Renal cortex interstitium (tissue), 11 donors: ENCODE measurements around the gene ARHGEF28. TPM values are rescaled to one million over a fixed set of nuclear protein-coding genes. Genes with fewer than 3 reads are reported as not detected.

ENCODE experiments used
- DNase-seq, 11 donors: peaks; one replicate each; pipeline ENCODE4 v3.0.0-alpha.2; 2013; ENCODE audit warnings: low read depth in 9 of 11, low spot score in 4 of 11; ENCODE audit errors: extremely low read depth in 1 of 11
- polyA plus RNA-seq, 3 donors: library from polyadenylated mRNA; unstranded; fragments of 120-200 nt; gene quantifications; one replicate each; pipeline ENCODE4 v1.2.1, GENCODE V29; 2013; ENCODE audit not compliant: insufficient read length in 3 of 3

Gene ARHGEF28
- polyA plus RNA-seq, 3 donors = 40.8 to 70.9 (median 52.7) TPM

- DNase-seq = no peak
Measured at GRCh38 chr5:73716284-73716808, 90.3 kb downstream of the ARHGEF28 start.

- no peak for DNase-seq
Measured at GRCh38 chr5:73718762-73719161, 92.8 kb downstream of the ARHGEF28 start.

DNA sequence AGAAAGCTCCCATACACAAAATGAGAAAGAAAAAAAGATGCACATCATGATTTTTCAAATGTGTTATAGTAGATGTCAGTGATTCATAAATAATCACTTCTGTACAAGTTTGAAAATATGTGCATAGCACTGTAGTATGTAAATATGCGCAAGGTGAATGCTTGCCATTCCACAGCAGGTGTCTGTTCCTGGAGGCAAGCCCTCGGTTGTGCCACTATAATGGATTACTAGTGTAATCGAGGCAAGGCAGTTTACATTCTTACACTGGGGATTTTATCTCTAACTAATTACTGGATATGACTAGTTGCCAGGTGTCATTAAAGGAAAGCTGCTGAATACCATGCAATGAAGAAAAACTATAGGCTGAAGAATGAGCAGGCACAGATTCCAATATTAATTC, 93.6 kb downstream of the ARHGEF28 start:
- no peak for DNase-seq

GRCh38 chr5:73722231-73722630, 96.2 kb downstream of the ARHGEF28 start:
- peak in 4 of 11 donors; percentile 15 to 41 (median 18) for DNase-seq

GRCh38 chr5:73726071-73726470, 100.1 kb downstream of the ARHGEF28 start:
- DNase-seq = no peak

GRCh38 chr5:73726606-73727231, 100.7 kb downstream of the ARHGEF28 start:
- DNase-seq = no peak

GRCh38 chr5:73727470-73727869, 101.5 kb downstream of the ARHGEF28 start:
- DNase-seq = no peak

DNA sequence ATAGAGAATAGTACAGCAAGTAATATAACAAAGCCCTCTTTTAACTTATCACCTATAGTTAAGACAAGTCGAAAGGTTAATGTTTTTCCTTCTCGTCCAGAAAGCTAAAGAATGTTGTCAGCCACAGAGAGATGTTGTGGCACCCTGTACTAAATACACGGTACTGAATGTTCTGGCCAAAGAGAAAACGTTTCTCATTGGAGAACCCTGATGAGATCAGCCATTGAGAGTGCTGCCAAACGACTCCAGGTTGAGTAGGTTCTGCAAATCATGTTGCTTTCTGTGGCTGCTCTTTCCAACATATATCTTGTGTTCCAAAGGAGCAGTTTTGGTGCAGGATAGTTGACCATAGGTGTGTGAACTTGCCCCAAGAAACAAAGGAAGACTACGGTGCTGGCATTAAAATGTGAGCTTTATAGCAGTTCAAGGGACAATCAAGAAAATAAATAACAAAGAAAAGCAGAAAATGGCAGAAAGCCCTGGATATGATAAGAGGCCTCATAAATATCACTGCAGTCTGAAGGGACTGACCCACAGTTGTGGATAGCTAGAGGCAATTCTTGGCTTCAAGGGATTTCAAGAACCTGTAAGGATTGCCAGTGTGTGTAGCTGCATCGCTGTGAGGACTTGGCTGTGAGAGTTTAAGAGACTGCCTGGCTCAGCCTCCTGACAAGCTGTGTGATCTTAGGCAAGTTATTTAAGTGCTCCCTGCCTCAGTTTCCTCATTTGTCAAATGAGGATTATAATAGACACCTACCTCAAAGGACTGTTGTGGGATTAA, 102.7 kb downstream of the ARHGEF28 start:
- DNase-seq = no peak

GRCh38 chr5:73729329-73729728, 103.3 kb downstream of the ARHGEF28 start:
- no peak for DNase-seq

DNA sequence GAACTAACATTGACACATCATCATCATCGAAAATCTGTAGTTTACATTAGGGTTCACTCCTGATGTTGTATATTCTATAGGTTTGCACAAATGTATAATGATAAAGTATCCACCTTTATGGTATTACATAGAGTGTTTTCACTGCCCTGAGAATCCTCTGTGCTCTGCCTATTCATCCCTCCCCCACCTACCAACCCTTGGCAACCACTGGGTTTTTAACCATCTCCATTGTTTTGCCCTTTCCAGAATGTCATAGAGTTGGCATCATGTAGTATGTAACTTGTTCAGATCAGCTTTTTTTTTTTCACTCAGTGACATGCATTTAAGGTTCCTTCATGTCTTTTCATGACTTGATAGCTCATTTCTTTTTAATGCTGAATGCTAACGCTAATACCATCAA, 106.0 kb downstream of the ARHGEF28 start:
- no peak for DNase-seq

DNA sequence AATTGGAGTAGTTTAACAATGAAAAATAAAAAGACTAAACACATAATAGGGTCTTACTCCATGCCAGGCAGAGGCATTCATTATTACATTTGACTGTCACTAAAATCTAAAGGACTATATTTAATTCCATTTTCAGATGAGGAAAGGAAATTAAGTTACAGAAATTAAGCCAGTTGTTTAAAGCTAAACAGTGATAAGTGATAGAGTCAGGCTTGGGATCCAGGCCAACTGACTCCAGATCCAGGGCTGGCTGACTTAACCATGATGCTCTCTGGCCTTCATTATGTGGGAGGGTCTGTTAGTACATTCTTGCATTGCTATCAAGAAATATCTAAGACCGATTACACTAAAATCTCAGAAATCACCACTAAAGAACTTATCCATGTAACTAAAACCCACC, 107.2 kb downstream of the ARHGEF28 start:
- no peak for DNase-seq

DNA sequence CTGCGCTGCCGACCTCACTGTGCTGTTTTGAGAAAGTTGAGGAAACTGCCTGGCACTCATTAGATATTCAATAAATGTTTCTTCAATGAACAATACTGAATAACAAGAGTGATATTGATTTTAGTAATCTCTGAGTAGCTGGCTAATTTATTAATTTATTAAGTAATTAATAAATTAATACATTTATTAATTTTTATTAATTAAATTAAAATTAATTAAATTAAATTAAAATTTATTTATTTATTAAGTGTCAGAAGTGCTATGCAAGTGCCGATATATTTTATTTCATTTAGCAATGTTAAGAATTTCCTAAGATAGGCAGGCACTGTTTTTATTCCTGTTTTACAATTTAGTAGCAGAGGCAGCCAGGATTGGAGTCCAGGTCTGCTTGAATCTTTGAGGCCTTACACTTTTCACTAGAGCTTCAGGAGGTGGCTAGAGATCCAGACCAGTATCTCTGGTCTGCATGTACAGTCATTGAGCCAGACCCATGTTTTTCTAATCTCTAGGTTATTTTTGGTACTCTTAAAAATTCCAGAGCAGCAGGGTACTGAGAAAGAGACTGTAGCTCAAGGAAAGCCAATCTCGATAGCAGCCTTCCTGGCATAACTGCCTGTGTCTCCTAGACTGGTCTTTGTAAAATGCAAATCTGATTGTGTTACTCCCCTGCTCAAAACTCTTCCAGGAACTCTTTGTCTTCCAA, 109.2 kb downstream of the ARHGEF28 start:
- no peak for DNase-seq

DNA sequence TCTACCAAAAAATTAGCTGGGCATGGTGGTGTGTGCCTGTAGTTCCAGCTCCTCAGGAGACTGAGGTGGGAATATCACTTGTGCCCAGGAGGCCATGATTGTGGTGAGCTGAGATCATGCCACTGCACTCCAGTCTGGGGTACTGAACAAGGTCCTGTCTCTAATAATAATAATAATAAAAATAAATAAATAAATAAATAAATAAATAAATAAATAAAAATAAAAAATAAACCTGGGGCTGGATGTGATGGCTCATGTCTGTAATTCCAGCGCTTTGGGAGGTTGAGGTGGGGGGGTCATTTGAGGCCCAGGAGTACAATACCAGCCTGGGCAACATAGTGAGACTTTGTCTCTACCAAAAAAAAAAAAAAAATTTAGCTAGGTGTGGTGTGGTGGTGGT, 113.7 kb downstream of the ARHGEF28 start:
- no peak for DNase-seq

DNA sequence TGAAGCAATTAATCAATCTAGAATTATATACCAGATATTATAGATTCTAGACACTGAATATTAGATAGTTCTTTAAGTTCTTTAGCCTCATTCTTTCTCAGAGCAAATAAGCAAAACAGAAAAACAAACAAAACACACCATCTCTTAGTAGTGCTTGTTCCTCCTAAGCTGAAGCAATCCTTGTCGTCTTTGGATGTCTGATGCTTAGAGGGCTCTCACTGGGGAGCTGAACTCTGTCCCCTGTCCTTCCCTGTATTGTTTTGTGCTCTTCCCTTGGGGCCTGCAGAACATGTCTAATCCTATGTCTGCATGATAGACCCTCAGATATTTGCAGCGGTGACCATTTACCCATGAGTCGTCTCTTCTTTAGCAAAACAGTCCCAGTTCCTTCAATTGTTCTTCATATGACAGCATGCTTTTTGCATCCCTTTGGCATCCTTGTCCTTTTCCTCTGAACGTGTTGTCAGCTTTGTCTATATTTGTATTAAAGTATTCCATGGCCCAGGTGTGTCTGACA, 114.3 kb downstream of the ARHGEF28 start:
- no peak for DNase-seq

GRCh38 chr5:73743161-73743560, 117.2 kb downstream of the ARHGEF28 start:
- no peak for DNase-seq

DNA sequence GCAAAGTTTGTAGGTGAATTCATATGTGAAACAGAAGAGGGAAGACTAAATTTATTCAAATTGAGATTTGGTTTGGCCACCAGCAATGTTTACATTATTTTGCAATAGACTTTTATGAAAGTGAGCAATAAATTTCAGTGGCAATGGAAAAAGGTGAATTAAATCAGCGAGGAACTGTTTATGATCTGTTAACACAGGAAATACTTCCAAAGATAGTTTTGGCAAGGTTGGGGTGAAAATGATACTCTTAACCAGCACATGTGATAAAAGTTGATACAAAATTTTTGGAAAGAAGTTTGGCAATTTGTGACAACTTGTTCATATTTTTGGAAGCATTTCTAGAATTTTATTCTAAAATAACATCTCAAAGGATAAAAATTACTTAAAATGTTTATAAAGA, 119.8 kb downstream of the ARHGEF28 start:
- DNase-seq = no peak

DNA sequence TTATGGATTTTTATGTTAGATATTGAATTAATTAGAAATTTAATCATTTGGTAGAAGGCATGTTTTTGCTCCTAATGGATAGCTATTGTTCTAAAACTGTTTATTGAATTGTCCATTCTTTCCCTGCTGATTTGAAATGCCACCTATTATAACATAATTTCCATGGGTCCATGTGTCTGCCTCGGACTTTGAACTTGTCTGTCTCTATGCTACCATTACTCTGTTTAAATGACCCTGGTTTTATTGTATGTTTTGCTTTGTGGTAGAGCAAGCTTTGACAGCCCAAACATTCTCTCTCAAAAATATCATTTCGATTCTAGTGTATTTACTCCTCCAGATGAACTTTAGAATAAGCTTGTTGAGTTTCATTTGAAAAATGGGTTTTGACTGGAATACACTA, 120.6 kb downstream of the ARHGEF28 start:
- DNase-seq = no peak

DNA sequence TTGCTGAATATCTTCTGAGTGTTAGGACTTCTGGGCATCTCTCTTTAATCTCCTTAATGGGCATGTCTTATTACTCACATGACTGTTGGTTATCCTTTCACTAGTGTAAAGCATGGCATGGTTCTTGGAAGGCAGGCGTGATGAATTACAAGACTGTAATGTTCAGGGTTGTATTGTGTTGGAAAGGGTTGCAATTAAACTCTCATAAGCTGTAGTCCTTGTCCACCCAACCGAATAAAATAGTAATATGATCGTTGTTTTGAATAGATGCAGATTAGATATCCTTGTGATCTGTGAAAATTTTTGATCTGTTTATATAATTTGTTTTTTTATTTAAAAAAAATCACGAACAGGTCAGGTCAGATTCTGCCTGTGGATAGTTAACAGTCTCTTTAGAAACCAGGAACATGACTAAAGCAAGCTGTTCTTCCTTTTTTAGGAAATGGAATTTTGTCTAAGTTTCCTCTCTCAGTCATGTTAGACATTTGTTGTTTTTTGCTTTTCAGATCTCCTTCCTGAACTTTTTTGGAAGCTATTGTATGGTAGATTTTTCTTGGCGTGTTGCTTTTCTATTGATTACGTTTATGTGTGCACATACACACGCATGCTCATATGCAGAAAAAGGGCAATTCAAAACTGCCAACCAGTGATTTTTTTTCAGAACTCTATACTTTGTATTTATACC, 121.8 kb downstream of the ARHGEF28 start:
- no peak for DNase-seq
